HepG2 (cell line): ENCODE results near the gene KRT15.

Experiments
- CC2D1A ChIP-seq: sonication (generic); formaldehyde crosslinking; IDR thresholded peaks from 2 replicates; pipeline ENCODE4 v1.8.1; 2023; ENCODE audit warnings: mild to moderate bottlenecking, missing genetic modification reagents
- FOXM1 ChIP-seq: sonication (generic); formaldehyde crosslinking; IDR thresholded peaks from 2 replicates; pipeline ENCODE4 v1.5.0; 2020; ENCODE audit warnings: missing genetic modification reagents
- RAD21 ChIP-seq: fragments of 450-650 bp; formaldehyde crosslinking; IDR thresholded peaks from 2 replicates; pipeline ENCODE4 v1.5.0; 2020; ENCODE audit warnings: mild to moderate bottlenecking
- SMC3 ChIP-seq: IDR thresholded peaks from 2 replicates; pipeline ENCODE4 v1.6.1; 2011; ENCODE audit warnings: low read length, improper control_type of control experiment
- SRSF4 ChIP-seq: fragments of 200-400 bp; formaldehyde crosslinking; IDR thresholded peaks from one replicate; pipeline ENCODE4 v1.6.1; 2018; ENCODE audit warnings: mild to moderate bottlenecking, low read depth, low read length, moderate library complexity; ENCODE audit not compliant: poor library complexity, severe bottlenecking
- ZBTB20 ChIP-seq: sonication (generic); formaldehyde crosslinking; IDR thresholded peaks from 2 replicates; pipeline ENCODE4 v1.8.1; 2023; ENCODE audit warnings: missing genetic modification reagents, low read depth, mild to moderate bottlenecking, borderline replicate concordance
- ZBTB40 ChIP-seq, 2 experiments: fragments of 450-650 bp in 1 of 2; sonication (generic) in 1 of 2; formaldehyde crosslinking in 1 of 2; IDR thresholded peaks; 2 replicates each; pipeline versions ENCODE4 v1.6.1 to v1.8.0; 2016 to 2022; ENCODE audit warnings: antibody characterized with exemption in 1 of 2, mild to moderate bottlenecking in 1 of 2, missing genetic modification reagents in 1 of 2

- no peak for TF ChIP-seq SRSF4
- TF ChIP-seq RAD21 (CRISPR knock-in tag), result no peak
- TF ChIP-seq FOXM1 (CRISPR knock-in tag), result no peak
- no peak for TF ChIP-seq ZBTB40 (IDR thresholded peaks at IDR 0.05)
- TF ChIP-seq ZBTB40 (CRISPR knock-in tag; IDR thresholded peaks at IDR 0.05), result no peak
- no peak for TF ChIP-seq SMC3
- TF ChIP-seq ZBTB20 (CRISPR knock-in tag), result no peak
- TF ChIP-seq CC2D1A (CRISPR knock-in tag), result no peak
These were observed 43.8 kb downstream of the KRT15 start for GRCh38 chr17:41474863-41475262.
